ENCODE data around the gene BLOC1S4.

Gene BLOC1S4

DNA sequence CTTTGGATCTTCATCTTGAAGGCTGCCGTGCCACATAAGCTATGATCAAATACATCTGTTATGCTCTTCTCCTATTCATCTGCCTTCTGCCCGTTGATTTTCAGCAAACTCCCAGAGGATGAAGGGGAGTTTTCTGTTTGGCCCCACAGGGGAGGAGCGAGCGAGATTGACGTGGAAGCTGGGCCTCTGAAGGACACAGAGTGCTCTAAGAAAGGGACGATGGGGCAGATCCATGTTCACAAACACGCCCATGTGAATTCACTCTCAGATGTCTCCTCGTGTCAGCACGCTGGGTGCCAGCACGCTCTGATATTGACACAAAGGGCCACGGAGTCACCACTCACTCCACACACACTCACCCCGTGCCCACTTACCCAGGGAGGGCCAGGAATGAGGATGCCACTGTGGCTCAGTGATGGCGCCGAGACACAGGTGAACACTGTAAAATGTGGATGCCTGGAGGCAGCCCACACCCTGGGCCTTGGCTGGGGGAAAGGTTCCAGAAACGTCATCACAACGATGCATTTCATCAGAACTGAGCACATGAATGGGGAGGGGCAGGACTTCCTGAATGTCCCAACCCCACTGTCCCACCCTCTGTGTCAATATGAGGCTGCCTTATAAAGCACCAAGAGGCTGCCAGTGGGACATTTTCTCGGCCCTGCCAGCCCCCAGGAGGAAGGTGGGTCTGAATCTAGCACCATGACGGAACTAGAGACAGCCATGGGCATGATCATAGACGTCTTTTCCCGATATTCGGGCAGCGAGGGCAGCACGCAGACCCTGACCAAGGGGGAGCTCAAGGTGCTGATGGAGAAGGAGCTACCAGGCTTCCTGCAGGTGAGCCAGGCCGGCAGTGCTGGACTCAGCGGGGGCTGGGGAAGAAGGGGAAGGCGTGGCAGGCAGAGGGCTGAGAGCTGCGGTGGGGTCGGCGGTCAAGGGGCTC lies 22.5 kb upstream of the BLOC1S4 start, which contains the start of gene S100P:
TSS of gene S100P (plus strand) at position 648 of the 946 bp plus-strand sequence. CDS start at position 703, 55 bp downstream.
- DNase-seq (ENCODE audit: low read depth in 2 of 2) = peak in 1 of 2 donors; percentile 21
- H3K4me3 ChIP-seq (replicated peaks in 1 of 2; ENCODE audit: low read depth in 2 of 2, low read length in 2 of 2) = no peak within 1 kb of the TSS

DNA sequence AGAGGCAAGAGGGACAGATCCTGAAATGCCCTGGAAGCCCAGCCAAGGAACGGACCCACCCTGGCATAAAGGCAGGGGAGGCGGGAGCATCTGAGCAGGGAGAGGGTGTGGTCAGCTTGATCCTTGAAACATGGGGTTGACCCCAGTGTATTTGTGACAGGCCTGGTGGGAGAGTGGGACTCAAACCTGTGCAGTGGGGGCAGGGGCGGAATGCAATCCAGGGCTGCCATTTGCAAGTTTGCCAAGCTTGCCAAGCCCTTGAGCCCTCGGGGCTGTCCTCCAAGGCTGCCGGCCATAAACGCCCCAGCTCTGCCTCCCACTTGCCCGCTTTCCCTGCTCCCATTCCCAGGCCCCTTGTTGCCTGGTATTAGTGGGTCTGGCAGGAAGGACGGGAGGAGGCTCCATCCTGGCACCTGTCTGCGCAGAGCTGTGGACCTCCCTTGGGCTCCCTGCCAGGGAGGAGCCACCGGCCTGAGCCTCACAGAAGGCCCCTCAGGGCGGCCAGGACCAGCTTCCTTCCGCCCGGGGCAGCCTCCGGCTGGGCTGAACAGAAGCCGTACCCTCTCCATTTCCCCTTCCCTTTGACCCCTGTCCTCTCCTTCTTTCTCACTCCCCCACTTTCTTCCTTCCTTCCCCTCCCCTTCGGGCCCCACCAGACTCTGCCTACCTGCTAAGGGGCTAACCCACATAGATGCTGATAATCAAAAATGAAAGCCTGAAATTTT lies 21.6 kb upstream of the BLOC1S4 start:
- no peak overlapping the region for H3K4me3 ChIP-seq (replicated peaks in 1 of 2; ENCODE audit: low read depth in 2 of 2, low read length in 2 of 2)
- DNase-seq (ENCODE audit: low read depth in 2 of 2) = no peak
- TF ChIP-seq, protein P1, sequence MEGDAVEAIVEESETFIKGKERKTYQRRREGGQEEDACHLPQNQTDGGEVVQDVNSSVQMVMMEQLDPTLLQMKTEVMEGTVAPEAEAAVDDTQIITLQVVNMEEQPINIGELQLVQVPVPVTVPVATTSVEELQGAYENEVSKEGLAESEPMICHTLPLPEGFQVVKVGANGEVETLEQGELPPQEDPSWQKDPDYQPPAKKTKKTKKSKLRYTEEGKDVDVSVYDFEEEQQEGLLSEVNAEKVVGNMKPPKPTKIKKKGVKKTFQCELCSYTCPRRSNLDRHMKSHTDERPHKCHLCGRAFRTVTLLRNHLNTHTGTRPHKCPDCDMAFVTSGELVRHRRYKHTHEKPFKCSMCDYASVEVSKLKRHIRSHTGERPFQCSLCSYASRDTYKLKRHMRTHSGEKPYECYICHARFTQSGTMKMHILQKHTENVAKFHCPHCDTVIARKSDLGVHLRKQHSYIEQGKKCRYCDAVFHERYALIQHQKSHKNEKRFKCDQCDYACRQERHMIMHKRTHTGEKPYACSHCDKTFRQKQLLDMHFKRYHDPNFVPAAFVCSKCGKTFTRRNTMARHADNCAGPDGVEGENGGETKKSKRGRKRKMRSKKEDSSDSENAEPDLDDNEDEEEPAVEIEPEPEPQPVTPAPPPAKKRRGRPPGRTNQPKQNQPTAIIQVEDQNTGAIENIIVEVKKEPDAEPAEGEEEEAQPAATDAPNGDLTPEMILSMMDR (IDR thresholded peaks at IDR 0.05; ENCODE audit: low read depth, low read length) = no peak

More for the DNA sequence above, 22.5 kb upstream of the BLOC1S4 start, which contains the start of gene S100P:
- TF ChIP-seq, protein P1 (IDR thresholded peaks at IDR 0.05; ENCODE audit: low read depth, low read length) = no peak

DNA sequence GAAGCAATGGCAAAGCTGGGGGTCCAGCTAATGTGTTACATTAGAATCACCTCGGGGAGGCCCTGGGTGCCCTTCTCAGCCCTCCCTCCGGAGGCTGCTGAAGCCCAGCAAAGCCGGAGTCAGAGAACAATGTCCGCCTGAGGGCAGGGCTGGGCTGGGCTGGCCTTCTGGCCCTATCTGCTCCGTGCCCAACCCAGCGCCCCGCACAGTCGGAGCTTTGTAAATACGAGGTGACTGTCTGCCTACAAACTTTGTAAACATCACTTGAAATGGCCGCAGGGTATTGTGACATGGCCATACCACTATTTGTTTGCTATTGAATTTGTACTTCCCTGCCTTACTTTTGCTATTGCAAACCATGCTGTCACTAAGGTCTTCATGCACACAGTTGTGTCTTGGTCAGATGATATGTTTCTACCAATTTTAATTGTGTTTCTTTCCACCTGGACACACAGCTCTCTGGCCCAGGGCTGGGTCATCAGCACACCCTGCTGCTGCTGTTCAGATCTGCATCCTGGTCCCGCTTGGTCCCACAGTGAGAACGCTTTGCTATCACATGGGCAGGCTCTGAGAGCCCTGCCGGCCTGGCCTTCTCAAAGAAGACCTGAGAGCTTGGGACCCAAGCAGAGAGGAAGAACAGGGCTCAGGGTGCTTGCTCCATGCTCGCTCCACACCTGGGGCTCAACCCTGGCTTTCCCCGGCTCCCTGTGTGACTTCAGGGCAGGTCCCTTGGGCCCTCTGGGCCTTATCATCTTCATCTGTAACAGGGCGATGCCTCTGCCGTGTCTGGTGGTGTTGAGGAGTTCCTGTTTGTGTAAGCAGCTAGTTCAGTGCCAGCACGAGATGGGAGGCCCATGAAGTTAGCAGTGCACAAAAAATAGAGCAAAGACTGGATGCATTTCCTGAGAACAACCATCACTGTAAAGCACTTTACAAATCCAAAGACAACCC lies 20.0 kb upstream of the BLOC1S4 start:
- H3K4me3 ChIP-seq (replicated peaks in 1 of 2; ENCODE audit: low read depth in 2 of 2, low read length in 2 of 2) = no peak overlapping the region
- TF ChIP-seq, protein P1 (IDR thresholded peaks at IDR 0.05; ENCODE audit: low read depth, low read length) = no peak
- no peak for DNase-seq (ENCODE audit: low read depth in 2 of 2)

DNA sequence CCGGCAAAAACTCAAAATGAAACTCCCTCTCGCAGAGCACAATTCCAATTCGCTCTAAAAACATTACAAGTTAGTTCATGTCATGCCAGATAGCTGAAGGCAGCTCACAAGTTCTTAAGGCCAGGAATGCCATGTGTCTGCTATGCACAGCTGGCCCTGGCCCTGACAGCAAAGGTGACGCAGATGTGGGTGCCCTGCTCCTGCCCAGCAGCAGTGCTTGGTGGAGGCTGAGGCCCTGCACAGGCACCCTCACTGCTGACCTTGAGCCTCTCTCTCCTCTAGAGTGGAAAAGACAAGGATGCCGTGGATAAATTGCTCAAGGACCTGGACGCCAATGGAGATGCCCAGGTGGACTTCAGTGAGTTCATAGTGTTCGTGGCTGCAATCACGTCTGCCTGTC lies 19.4 kb upstream of the BLOC1S4 start:
- TF ChIP-seq, protein P1 (IDR thresholded peaks at IDR 0.05; ENCODE audit: low read depth, low read length) = no peak
- no peak overlapping the region for H3K4me3 ChIP-seq (replicated peaks in 1 of 2; ENCODE audit: low read depth in 2 of 2, low read length in 2 of 2)
- DNase-seq (ENCODE audit: low read depth in 2 of 2) = no peak

DNA sequence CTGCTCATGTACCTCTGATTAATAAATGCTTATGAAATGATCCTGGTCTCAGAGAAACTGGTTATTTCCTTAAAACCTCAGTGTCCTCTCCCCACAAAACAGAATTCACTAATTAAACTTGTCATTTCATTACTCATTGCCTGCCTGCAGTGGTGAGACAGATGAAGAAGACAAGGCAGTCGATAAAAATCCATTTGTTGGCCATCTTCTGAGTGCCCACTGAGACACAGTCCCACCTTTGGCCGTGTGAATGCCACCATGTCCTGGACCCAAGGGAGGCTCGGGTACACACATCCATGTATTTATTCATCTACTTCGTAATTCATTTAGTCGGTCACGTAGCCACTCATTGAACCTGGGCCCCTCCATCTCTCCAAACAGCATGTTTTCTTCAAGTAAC lies 18.8 kb upstream of the BLOC1S4 start:
- TF ChIP-seq, protein P1 (IDR thresholded peaks at IDR 0.05; ENCODE audit: low read depth, low read length) = no peak
- DNase-seq (ENCODE audit: low read depth in 2 of 2) = no peak
- no peak overlapping the region for H3K4me3 ChIP-seq (replicated peaks in 1 of 2; ENCODE audit: low read depth in 2 of 2, low read length in 2 of 2)

DNA sequence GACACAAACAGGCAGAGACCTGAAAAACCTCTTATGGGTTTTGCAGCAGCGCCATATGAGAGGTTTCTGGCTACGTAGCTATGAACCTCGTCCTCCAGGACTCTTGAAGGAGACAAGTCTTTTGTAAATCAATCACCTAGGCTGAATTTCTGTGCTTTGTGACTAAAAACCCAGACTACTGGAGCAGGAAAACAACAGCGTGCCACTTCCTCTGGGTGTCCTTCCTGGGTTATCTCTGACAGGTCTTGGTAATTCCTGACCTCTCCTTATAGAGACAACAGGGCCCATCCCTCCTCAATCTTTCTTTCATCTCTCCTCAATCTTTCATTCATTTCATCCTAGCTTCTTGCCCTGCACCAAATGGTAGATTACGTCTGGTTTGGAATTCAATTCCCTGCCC lies 16.6 kb upstream of the BLOC1S4 start:
- DNase-seq (ENCODE audit: low read depth in 2 of 2) = no peak
- TF ChIP-seq, protein P1 (IDR thresholded peaks at IDR 0.05; ENCODE audit: low read depth, low read length) = no peak
- H3K4me3 ChIP-seq (replicated peaks in 1 of 2; ENCODE audit: low read depth in 2 of 2, low read length in 2 of 2) = no peak overlapping the region

Measured in cardiac fibroblast (primary cell).